Mammary epithelial cell (primary cell): ENCODE data around the gene UBAC2.

Source experiments
- CTCF ChIP-seq, 2 donors: IDR thresholded peaks in 1 of 2; conservative IDR thresholded peaks in 1 of 2; 2 replicates each; pipeline ENCODE4 v1.5.1; 2011 to 2012; ENCODE audit warnings: inconsistent platforms in 2 of 2, low read length in 2 of 2, mild to moderate bottlenecking in 2 of 2, control low read depth in 1 of 2, low read depth in 1 of 2; ENCODE audit not compliant: insufficient read depth in 1 of 2; ENCODE audit errors: extremely low read depth in 1 of 2
- EZH2 ChIP-seq: IDR thresholded peaks from 2 replicates; pipeline ENCODE4 v1.6.1; 2012; ENCODE audit warnings: low read length, inconsistent platforms, borderline replicate concordance

- no peak for TF ChIP-seq CTCF (conservative IDR thresholded peaks at IDR 0.05 in 1 of 2, IDR thresholded peaks at IDR 0.05 in 1 of 2; ENCODE audit: extremely low read depth in 1 of 2, insufficient read depth in 1 of 2, low read depth in 1 of 2, low read length in 2 of 2)
- no peak for TF ChIP-seq EZH2
Measured at GRCh38 chr13:99256283-99256682, 55.6 kb downstream of the UBAC2 start.
